NCI-H524 (cell line): ENCODE results near the gene CA10.

ENCODE experiments used
- DNase-seq, 2 experiments: peaks; one replicate each; lab custom pipeline; 2025; lab: John Stamatoyannopoulos, UW

CA10 gene

GRCh38 chr17:51646539-51646938, 512.0 kb downstream of the CA10 start:
- no peak for DNase-seq

- DNase-seq: no peak
These were observed 513.5 kb downstream of the CA10 start for GRCh38 chr17:51645056-51645455.

- DNase-seq: no peak
These were observed 514.6 kb downstream of the CA10 start for GRCh38 chr17:51643702-51644490.

GRCh38 chr17:51642029-51642428, 516.5 kb downstream of the CA10 start:
- DNase-seq: no peak

- peak in 1 of 2 experiments; percentile 14 for DNase-seq
These were observed 518.3 kb downstream of the CA10 start for GRCh38 chr17:51640108-51640622.

- no peak for DNase-seq
These were observed 519.5 kb downstream of the CA10 start for GRCh38 chr17:51638971-51639370.

GRCh38 chr17:51636291-51636690, 522.2 kb downstream of the CA10 start:
- DNase-seq: no peak

- DNase-seq: no peak
These were observed 528.3 kb downstream of the CA10 start for GRCh38 chr17:51630101-51630671.

GRCh38 chr17:51629232-51629631, 529.3 kb downstream of the CA10 start:
- no peak for DNase-seq

GRCh38 chr17:51627779-51628178, 530.7 kb downstream of the CA10 start:
- DNase-seq: no peak

GRCh38 chr17:51618476-51618875, 540.0 kb downstream of the CA10 start:
- no peak for DNase-seq

- DNase-seq: peak; percentile 87 to 97
These were observed 540.5 kb downstream of the CA10 start for GRCh38 chr17:51617986-51618385.

- DNase-seq: no peak
These were observed 545.3 kb downstream of the CA10 start for GRCh38 chr17:51613255-51613654.

GRCh38 chr17:51612692-51613091, 545.8 kb downstream of the CA10 start:
- no peak for DNase-seq

- DNase-seq: no peak
These were observed 546.9 kb downstream of the CA10 start for GRCh38 chr17:51611585-51611984.

- no peak for DNase-seq
These were observed 547.7 kb downstream of the CA10 start for GRCh38 chr17:51610834-51611233.

GRCh38 chr17:51610155-51610554, 548.4 kb downstream of the CA10 start:
- DNase-seq: peak in 1 of 2 experiments; percentile 36

- no peak for DNase-seq
These were observed 550.1 kb downstream of the CA10 start for GRCh38 chr17:51608251-51608933.

GRCh38 chr17:51607512-51607911, 551.0 kb downstream of the CA10 start:
- DNase-seq: no peak

GRCh38 chr17:51604299-51605020, 554.1 kb downstream of the CA10 start:
- DNase-seq: no peak

GRCh38 chr17:51601622-51602261, 556.8 kb downstream of the CA10 start:
- peak in 1 of 2 experiments; percentile 47 for DNase-seq

GRCh38 chr17:51598824-51599223, 559.7 kb downstream of the CA10 start:
- DNase-seq: no peak
